Cerebellar nuclear complex (tissue), 1 donor: ENCODE measurements around the gene CYP20A1.
"Not testable (repeated sequence)": the region's sequence is repeated elsewhere in the genome, so short reads cannot be mapped to it uniquely, and the experiment has no call there.

Experiments
- DNase-seq, 2 experiments: peaks; one replicate each; lab custom pipeline; 2025; lab: John Stamatoyannopoulos, UW

CYP20A1 gene

DNA sequence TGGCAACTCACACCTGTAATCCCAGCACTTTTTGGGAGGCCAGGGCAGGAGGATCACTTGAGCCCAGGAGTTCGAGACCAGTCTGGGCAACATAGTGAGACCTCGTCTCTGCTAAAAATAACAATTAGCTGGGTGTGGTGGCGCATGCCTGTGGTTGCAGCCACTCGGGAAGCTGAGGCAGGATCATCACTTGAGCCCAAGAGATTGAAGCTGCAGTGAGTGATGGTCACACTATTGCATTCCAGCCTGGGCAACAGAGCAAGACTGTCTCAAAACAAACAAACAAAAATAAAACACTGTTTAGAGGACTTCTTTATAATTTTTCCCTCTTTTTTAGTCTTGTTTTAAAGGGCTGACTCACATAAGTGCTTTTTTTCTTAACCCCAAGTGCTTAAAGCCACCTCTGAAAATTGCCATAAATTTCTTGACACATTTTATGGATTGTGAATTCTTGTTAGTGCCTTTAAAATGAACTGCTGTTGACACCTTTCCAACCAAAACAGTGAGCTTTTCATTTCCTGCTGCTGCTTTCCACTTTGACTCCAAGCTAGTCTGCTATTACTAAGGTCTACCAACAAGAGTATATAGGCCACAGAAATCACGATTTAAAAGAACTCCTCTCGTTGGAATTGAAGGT is 41.7 kb downstream of the CYP20A1 start:
- no peak for DNase-seq

DNA sequence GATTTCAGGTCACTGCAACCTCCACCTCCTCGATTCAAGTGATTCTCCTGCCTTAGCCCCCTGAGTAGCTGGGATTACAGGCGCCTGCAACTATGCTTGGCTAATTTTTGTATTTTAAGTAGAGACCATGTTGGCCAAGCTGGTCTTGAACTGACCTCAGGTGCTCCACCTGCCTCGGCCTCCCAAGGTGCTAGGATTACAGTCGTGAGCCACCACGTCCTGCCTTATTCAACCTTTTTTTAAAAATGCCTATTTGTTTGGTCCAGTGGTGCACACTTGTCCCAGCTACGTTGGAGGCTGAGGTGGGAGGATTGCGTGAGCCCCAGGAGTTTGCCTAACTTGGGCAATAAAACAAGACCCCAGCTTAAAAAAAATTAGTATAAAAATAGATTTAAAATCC is 43.3 kb downstream of the CYP20A1 start:
- no peak for DNase-seq

GRCh38 chr2:203286532-203286931 is 47.7 kb downstream of the CYP20A1 start:
- DNase-seq = no peak

DNA sequence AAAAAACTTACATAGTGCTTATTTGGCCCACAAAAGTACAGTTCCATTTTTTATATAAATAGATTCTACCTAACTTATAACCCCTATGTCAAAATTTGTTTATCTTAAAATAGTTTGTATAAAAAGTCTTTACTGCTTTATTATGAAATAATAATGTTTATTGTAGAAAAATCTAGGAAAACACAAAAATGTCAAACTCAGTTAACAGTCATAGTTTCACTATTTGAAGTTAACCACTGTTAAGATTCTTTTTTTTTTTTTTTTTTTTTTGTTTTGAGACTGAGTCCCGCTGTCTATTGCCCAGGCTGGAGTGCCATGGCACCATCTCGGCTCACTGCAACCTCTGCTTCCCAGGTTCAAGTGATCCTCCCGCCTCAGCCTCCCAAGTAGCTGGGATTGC is 62.8 kb downstream of the CYP20A1 start:
- DNase-seq = no peak

GRCh38 chr2:203302586-203302985 is 63.8 kb downstream of the CYP20A1 start:
- DNase-seq = not testable (repeated sequence)

GRCh38 chr2:203310688-203311436 is 72.0 kb downstream of the CYP20A1 start:
- no peak for DNase-seq

GRCh38 chr2:203326356-203326755 is 87.5 kb downstream of the CYP20A1 start:
- no peak for DNase-seq

- no peak for DNase-seq
These were observed 88.7 kb downstream of the CYP20A1 start for GRCh38 chr2:203327582-203327900.

GRCh38 chr2:203327901-203328759 is 89.3 kb downstream of the CYP20A1 start, which contains the start of gene ABI2:
TSS of gene ABI2 (plus strand) at chr2:203328394. CDS start at chr2:203328515, 121 bp downstream.
- DNase-seq = peak; percentile 16 to 19

- DNase-seq = no peak
These were observed 90.1 kb downstream of the CYP20A1 start for GRCh38 chr2:203328760-203329540.

- DNase-seq = no peak
These were observed 91.6 kb downstream of the CYP20A1 start for GRCh38 chr2:203330434-203330833.

GRCh38 chr2:203338322-203338721 is 99.5 kb downstream of the CYP20A1 start:
- no peak for DNase-seq

DNA sequence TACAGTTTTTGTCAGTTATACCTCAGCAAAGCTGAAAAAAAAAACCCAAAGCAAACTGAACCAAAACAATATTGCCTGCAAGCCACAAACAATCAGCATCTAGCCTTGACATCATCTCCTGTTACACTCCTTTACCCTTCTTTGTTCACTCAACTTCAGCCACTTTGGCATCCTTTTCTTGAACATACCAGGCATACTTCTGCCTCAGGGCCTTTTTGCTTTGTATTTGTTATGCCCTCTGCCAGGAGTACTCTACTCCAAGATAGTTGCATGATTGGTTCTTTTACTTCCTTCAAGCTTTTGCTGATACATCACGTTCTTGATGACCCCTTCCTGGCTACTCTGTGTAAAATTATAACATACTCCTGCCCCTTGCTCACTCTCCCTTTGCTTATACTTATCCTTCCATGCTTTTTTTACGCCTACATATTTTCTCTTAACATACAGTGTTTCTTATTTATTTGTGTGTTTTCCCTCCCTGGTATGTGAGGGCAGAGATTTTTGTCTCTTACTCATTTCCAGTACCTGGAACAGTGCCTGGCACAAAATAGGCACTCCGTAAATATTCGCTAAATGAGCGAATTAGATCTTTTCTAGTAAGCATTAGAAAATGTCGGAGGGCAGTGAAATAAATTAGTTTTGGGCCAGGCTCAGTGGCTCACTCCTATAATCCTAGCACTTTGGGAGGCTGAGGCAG is 102.1 kb downstream of the CYP20A1 start:
- DNase-seq = no peak

- no peak for DNase-seq
These were observed 103.0 kb downstream of the CYP20A1 start for GRCh38 chr2:203341741-203342310.

DNA sequence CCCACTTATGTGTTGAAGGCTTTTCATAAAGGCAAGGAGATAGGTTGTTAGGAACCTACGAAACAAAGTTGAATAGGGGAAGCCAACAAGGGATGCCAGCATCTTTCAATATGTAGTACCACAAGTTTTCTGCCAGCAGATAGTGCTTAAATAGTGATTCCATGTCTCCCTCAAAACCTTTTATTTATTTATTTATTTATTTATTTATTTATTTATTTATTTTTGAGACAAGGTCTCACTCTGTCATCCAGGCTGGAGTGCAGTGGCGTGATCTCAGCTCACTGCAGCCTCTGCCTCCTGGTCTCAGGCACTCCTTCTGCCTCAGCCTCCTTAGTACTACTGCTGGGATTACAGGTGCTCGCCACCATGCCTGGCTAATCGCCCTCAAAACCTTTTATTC is 103.6 kb downstream of the CYP20A1 start:
- DNase-seq = not testable (repeated sequence)

DNA sequence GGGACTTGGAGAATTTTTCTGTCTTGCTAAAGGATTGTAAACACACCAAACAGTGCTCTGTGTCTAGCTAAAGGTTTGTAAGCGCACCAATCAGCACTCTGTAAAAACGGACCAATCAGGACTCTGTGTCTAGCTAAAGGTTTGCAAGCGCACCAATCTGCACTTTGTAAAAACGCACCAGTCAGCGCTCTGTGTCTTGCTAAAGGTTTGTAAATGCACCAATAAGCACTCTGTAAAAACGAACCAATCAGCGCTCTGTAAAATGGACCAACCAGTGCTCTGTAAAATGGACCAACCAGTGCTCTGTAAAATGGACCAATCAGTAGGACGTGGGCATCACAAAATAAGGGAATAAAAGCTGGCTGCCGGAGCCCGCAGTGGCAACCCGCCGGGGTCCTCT is 105.8 kb downstream of the CYP20A1 start:
- DNase-seq = no peak

DNA sequence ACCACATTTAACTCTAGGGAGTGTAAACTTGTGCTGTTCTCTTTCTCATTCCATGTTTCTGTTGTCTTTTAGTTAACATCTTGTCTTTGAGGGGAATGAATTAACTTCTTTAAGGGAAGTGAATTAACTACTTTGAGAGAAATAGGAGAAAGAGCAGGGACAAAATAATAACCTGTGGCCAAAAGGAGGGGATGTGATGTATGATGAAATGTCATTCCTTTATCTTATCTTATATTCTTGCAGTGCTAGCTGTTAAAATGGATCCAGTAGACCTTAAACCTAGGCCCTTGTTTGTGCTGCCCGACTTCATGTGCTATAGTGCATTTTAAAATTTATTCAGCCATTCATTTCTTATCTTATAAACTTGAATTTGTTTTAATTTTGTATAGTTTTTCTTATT is 107.8 kb downstream of the CYP20A1 start:
- no peak for DNase-seq

GRCh38 chr2:203347375-203347774 is 108.6 kb downstream of the CYP20A1 start:
- no peak for DNase-seq

GRCh38 chr2:203352604-203353255 is 113.9 kb downstream of the CYP20A1 start:
- no peak for DNase-seq

DNA sequence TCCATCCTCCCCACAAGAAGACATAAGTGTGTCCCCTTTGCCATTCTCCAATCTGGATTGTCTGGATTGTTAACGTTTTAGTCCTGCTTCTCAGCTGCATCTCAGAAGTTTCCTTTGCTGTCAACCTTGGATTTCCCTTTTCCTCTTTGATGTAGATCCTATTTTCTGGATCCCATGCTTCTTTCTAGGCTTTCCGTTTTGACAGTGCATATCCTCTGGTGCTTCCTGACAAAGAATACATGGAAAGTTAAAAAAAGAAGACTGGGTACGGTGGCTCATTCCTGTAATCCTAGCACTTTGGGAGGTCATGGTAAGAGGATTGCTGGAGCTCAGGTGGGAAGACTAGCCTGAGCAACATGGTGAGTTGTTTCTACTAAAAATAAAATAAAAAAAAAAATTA is 116.1 kb downstream of the CYP20A1 start:
- DNase-seq = no peak
